RWPE2 (cell line): Measurements from ENCODE around the gene PTTG1IP.

Experiments
- ATAC-seq: fragments of 200-7000 bp; cut with Tn5 transposase; 3 replicates; pipeline ENCODE4 v1.9.1; 2021; ENCODE audit warnings: low read depth
- DNase-seq: peaks from one replicate; pipeline ENCODE4 v3.0.0-alpha.2; 2020; ENCODE audit warnings: low spot score
- H3K27ac ChIP-seq: fragments of 450-650 bp; 2 replicates; pipeline ENCODE4 v1.5.1; 2017; ENCODE audit warnings: mild to moderate bottlenecking; ENCODE audit not compliant: poor library complexity, severe bottlenecking
- H3K27me3 ChIP-seq: fragments of 250-450 bp; sonication (Bioruptor Pico); 2 replicates; pipeline ENCODE4 v1.5.1; 2021; ENCODE audit warnings: mild to moderate bottlenecking, moderate library complexity; ENCODE audit not compliant: insufficient read depth, poor library complexity, severe bottlenecking
- H3K36me3 ChIP-seq: fragments of 250-450 bp; sonication (Bioruptor Pico); 2 replicates; pipeline ENCODE4 v1.5.1; 2020; ENCODE audit warnings: low read depth, mild to moderate bottlenecking, moderate library complexity
- H3K4me1 ChIP-seq: fragments of 250-450 bp; sonication (Bioruptor Pico); 2 replicates; pipeline ENCODE4 v1.5.1; 2021; ENCODE audit warnings: mild to moderate bottlenecking, moderate library complexity; ENCODE audit not compliant: insufficient read depth, poor library complexity, severe bottlenecking
- H3K4me3 ChIP-seq: fragments of 250-450 bp; sonication (Bioruptor Pico); 2 replicates; pipeline ENCODE4 v1.5.1; 2021; ENCODE audit warnings: mild to moderate bottlenecking, moderate library complexity; ENCODE audit not compliant: severe bottlenecking
- H3K9me3 ChIP-seq: fragments of 250-450 bp; sonication (Bioruptor Pico); 2 replicates; pipeline ENCODE4 v1.5.1; 2021; ENCODE audit warnings: mild to moderate bottlenecking, moderate library complexity; ENCODE audit not compliant: severe bottlenecking
- CTCF ChIP-seq: fragments of 450-650 bp; IDR thresholded peaks from one replicate; pipeline ENCODE4 v1.5.1; 2017; ENCODE audit warnings: mild to moderate bottlenecking, moderate library complexity; ENCODE audit not compliant: poor library complexity, severe bottlenecking

The PTTG1IP gene

GRCh38 chr21:44854664-44855446 is 18.6 kb downstream of the PTTG1IP start:
- H3K4me1 ChIP-seq, result no peaks in the 10 kb centered on the region
- no peak for TF ChIP-seq CTCF
- peaks cover 91% of the 10 kb centered on the region for H3K36me3 ChIP-seq
- no peak overlapping the region for H3K4me3 ChIP-seq
- no peak for ATAC-seq
- DNase-seq, result no peak
- H3K27ac ChIP-seq, result no peak overlapping the region
- no peaks in the 10 kb centered on the region for H3K27me3 ChIP-seq
- H3K9me3 ChIP-seq, result no peaks in the 10 kb centered on the region

DNA sequence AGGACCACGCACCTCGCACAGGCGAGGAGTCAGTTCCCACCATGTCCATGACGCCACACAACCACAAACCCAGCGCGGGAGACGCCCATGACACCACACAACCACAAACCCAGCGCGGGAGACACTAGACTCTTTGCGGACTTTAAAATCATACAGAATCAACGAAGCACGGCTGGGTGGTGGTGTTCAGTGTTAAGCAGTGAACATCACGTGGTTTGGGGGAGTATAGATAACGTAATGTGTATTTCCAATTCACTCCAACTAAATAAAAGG is 19.2 kb downstream of the PTTG1IP start:
- H3K9me3 ChIP-seq, result no peaks in the 10 kb centered on the region
- no peak for TF ChIP-seq CTCF

GRCh38 chr21:44853601-44854390 is 19.7 kb downstream of the PTTG1IP start:
- no peak overlapping the region for H3K27ac ChIP-seq
- peaks cover 91% of the 10 kb centered on the region for H3K36me3 ChIP-seq
- no peak for TF ChIP-seq CTCF
- H3K27me3 ChIP-seq, result no peaks in the 10 kb centered on the region
- no peaks in the 10 kb centered on the region for H3K4me1 ChIP-seq
- ATAC-seq (no peak), DNase-seq (no peak)
- no peaks in the 10 kb centered on the region for H3K9me3 ChIP-seq
- no peak overlapping the region for H3K4me3 ChIP-seq

More for the DNA sequence above, 19.2 kb downstream of the PTTG1IP start:
- Histone ChIP-seq H3K4me1 (no peaks in the 10 kb centered on the region), H3K27ac (no peak overlapping the region), H3K36me3 (peaks cover 91% of the 10 kb centered on the region), H3K27me3 (no peaks in the 10 kb centered on the region), H3K4me3 (no peak overlapping the region)
- ATAC-seq, result no peak
- no peak for DNase-seq

- no peaks in the 10 kb centered on the region for H3K27me3 ChIP-seq
- no peak for TF ChIP-seq CTCF
- H3K36me3 ChIP-seq, result peaks cover 66% of the 10 kb centered on the region
- DNase-seq, result no peak
- no peak overlapping the region for H3K4me3 ChIP-seq
- peaks cover 2% of the 10 kb centered on the region for H3K4me1 ChIP-seq
- no peak overlapping the region for H3K27ac ChIP-seq
- ATAC-seq, result no peak
- H3K9me3 ChIP-seq, result no peaks in the 10 kb centered on the region
Measured at GRCh38 chr21:44850905-44851657, 22.4 kb downstream of the PTTG1IP start.
